ENCODE data around the gene NNMT. TPM values are rescaled to one million over a fixed set of nuclear protein-coding genes. Genes with fewer than 3 reads are reported as not detected.

Gene NNMT
- polyA plus RNA-seq, 1 donor from 2014 or later = not detected

DNA sequence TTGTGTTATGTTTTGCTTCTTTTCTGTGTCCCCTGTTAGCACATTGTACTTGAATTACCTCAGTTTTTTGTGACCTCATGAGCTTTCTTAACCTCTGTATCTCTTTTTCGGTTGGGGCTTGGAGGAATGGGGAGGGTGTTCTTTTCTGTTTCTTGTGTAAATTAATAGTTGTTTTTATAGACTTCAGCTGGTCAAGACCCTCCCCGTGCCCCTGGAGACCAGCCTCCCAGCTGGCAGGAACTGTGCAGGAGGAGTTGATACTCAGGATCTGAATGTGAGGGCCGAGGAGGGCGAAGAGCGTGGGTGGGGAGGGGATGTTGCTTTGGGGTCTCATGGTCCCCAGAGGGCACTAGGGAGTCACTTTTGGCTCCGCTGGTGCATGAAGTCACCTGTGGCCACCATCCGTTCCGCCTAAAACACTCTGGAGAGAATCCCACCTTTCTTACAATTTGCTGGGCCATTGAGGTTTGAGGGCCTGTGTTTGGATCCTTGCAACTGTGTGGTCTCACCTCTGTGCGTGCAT, 44.3 kb upstream of the NNMT start:
- no peaks in the 10 kb centered on the region for H4K20me1 ChIP-seq (ENCODE audit: insufficient read depth)
- H3K27ac ChIP-seq (ENCODE audit: low read length) = no peak overlapping the region
- H3K4me3 ChIP-seq (ENCODE audit: low read length) = no peak overlapping the region
- no peaks in the 10 kb centered on the region for H3K79me2 ChIP-seq (replicated peaks; ENCODE audit: insufficient read depth, low read length)
- no peaks in the 10 kb centered on the region for H3K27me3 ChIP-seq (ENCODE audit: insufficient read depth, low read depth, low read length)
- H2AFZ ChIP-seq (ENCODE audit: low read depth, low read length) = no peak overlapping the region
- no peak overlapping the region for H3K9ac ChIP-seq (ENCODE audit: low read length)
- no peaks in the 10 kb centered on the region for H3K9me2 ChIP-seq (ENCODE audit: insufficient read depth, low read length)
- H3K4me2 ChIP-seq (ENCODE audit: low read length) = no peak overlapping the region
- no peaks in the 10 kb centered on the region for H3K9me3 ChIP-seq (ENCODE audit: low read length)
- TF ChIP-seq, protein P1, sequence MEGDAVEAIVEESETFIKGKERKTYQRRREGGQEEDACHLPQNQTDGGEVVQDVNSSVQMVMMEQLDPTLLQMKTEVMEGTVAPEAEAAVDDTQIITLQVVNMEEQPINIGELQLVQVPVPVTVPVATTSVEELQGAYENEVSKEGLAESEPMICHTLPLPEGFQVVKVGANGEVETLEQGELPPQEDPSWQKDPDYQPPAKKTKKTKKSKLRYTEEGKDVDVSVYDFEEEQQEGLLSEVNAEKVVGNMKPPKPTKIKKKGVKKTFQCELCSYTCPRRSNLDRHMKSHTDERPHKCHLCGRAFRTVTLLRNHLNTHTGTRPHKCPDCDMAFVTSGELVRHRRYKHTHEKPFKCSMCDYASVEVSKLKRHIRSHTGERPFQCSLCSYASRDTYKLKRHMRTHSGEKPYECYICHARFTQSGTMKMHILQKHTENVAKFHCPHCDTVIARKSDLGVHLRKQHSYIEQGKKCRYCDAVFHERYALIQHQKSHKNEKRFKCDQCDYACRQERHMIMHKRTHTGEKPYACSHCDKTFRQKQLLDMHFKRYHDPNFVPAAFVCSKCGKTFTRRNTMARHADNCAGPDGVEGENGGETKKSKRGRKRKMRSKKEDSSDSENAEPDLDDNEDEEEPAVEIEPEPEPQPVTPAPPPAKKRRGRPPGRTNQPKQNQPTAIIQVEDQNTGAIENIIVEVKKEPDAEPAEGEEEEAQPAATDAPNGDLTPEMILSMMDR (IDR thresholded peaks at IDR 0.05; ENCODE audit: poor library complexity, severe bottlenecking) = no peak
- TF ChIP-seq EP300 (conservative IDR thresholded peaks at IDR 0.05; ENCODE audit: poor library complexity, severe bottlenecking) = no peak
- no peak for TF ChIP-seq EZH2 (IDR thresholded peaks at IDR 0.05; ENCODE audit: borderline replicate concordance, insufficient read depth, low read length, poor library complexity, severe bottlenecking)
- TF ChIP-seq, protein P2, sequence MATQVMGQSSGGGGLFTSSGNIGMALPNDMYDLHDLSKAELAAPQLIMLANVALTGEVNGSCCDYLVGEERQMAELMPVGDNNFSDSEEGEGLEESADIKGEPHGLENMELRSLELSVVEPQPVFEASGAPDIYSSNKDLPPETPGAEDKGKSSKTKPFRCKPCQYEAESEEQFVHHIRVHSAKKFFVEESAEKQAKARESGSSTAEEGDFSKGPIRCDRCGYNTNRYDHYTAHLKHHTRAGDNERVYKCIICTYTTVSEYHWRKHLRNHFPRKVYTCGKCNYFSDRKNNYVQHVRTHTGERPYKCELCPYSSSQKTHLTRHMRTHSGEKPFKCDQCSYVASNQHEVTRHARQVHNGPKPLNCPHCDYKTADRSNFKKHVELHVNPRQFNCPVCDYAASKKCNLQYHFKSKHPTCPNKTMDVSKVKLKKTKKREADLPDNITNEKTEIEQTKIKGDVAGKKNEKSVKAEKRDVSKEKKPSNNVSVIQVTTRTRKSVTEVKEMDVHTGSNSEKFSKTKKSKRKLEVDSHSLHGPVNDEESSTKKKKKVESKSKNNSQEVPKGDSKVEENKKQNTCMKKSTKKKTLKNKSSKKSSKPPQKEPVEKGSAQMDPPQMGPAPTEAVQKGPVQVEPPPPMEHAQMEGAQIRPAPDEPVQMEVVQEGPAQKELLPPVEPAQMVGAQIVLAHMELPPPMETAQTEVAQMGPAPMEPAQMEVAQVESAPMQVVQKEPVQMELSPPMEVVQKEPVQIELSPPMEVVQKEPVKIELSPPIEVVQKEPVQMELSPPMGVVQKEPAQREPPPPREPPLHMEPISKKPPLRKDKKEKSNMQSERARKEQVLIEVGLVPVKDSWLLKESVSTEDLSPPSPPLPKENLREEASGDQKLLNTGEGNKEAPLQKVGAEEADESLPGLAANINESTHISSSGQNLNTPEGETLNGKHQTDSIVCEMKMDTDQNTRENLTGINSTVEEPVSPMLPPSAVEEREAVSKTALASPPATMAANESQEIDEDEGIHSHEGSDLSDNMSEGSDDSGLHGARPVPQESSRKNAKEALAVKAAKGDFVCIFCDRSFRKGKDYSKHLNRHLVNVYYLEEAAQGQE (IDR thresholded peaks at IDR 0.05; ENCODE audit: borderline replicate concordance) = no peak
- no peak for TF ChIP-seq TAF1 (IDR thresholded peaks at IDR 0.05; ENCODE audit: low read depth)
- TF ChIP-seq RAD21 (conservative IDR thresholded peaks at IDR 0.05) = no peak
- TF ChIP-seq MXI1 (conservative IDR thresholded peaks at IDR 0.05; ENCODE audit: poor library complexity, severe bottlenecking) = no peak
- TF ChIP-seq POLR2AphosphoS5 (IDR thresholded peaks at IDR 0.05) = no peak
- TF ChIP-seq SMC3 (conservative IDR thresholded peaks at IDR 0.05; ENCODE audit: poor library complexity) = no peak
- no peaks in the 10 kb centered on the region for H3K36me3 ChIP-seq (ENCODE audit: insufficient read depth, low read length)
- H3F3A ChIP-seq (ENCODE audit: insufficient read depth, low read length, poor library complexity, severe bottlenecking) = no peaks in the 10 kb centered on the region

DNA sequence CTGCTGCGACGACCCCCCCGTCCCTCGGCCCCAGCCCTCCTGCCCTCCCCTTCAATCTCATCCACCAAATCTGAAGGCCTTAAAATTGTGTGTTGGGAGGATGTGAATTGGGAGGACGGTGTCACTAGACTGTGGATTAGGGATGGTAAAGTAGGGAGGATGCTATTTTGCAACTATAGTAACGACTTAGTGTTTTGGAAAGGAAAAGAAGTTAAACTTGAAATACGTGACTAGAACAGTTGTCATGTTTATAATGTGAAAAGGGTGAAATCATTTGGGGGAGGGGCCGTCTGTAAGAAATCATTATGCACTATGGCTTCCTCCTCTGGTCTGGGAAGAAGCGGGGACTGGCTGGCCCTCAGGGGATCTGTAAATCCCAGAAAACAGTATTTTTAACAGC, 43.4 kb upstream of the NNMT start:
- Histone ChIP-seq H3F3A (ENCODE audit: insufficient read depth, low read length, poor library complexity, severe bottlenecking) (no peaks in the 10 kb centered on the region), H3K27me3 (ENCODE audit: insufficient read depth, low read depth, low read length) (no peaks in the 10 kb centered on the region), H3K36me3 (ENCODE audit: insufficient read depth, low read length) (no peaks in the 10 kb centered on the region), H3K4me2 (ENCODE audit: low read length) (no peak overlapping the region), H3K9me3 (ENCODE audit: low read length) (no peaks in the 10 kb centered on the region), H3K4me3 (ENCODE audit: low read length) (no peak overlapping the region), H3K79me2 (replicated peaks; ENCODE audit: insufficient read depth, low read length) (no peaks in the 10 kb centered on the region), H2AFZ (ENCODE audit: low read depth, low read length) (no peak overlapping the region), H3K9ac (ENCODE audit: low read length) (no peak overlapping the region), H4K20me1 (ENCODE audit: insufficient read depth) (no peaks in the 10 kb centered on the region), H3K27ac (ENCODE audit: low read length) (no peak overlapping the region), H3K9me2 (ENCODE audit: insufficient read depth, low read length) (no peaks in the 10 kb centered on the region)
- TF ChIP-seq EP300 (conservative IDR thresholded peaks at IDR 0.05; ENCODE audit: poor library complexity, severe bottlenecking) (no peak), MXI1 (conservative IDR thresholded peaks at IDR 0.05; ENCODE audit: poor library complexity, severe bottlenecking) (no peak)
- TF ChIP-seq, protein P1 (IDR thresholded peaks at IDR 0.05; ENCODE audit: poor library complexity, severe bottlenecking) = no peak
- TF ChIP-seq, protein P2 (IDR thresholded peaks at IDR 0.05; ENCODE audit: borderline replicate concordance) = no peak
